Measurements from ENCODE around the gene DICER1. TPM values are rescaled to one million over a fixed set of nuclear protein-coding genes. Genes with fewer than 3 reads are reported as not detected.

Gene DICER1
- total RNA-seq, 2 donors from 2014 or later, result 47.7 to 85.0 TPM

DNA sequence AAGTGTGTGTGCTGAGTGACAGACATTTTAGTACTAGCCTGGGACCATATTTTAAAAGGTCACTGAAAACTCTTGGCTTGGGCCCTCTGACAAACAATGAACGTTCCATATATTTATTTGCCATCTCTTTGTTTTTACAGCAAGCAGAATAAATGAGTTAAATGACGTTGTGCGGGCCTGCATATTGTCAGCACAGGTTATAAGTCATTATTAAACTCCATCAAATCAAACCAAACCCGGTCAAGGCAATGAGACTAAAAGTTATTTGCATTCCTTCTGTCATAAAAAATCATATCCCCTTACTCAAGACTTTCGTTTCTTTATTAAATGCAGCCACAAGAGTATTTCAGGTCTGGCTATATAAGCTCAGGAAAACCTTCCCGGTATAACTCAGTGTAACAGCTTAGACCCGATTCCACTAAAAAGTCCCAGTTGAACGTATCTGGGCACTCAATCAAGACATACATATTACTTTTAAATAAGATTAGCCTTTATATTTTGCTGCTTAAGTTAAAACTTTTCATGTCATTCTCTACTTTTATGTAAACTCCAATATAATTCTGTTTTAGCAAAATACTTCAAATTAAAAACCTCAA lies 84.9 kb downstream of the DICER1 start:
- H3K27me3 ChIP-seq, result no peaks in the 10 kb centered on the region
- no peak for ATAC-seq
- 63 to 64% methylated on average over 8 of the region's 8 CpGs for WGBS, 2 donors
- no peak for DNase-seq
- intact Hi-C loops (cut with DNase I), result no loop called here
- H3K27ac ChIP-seq, result no peak overlapping the region
- H3K36me3 ChIP-seq (replicated peaks in 1 of 2; ENCODE audit: insufficient read depth in 1 of 2, low read depth in 2 of 2), result no peaks in the 10 kb centered on the region
- H3K4me1 ChIP-seq, result no peaks in the 10 kb centered on the region
- TF ChIP-seq, protein P1, sequence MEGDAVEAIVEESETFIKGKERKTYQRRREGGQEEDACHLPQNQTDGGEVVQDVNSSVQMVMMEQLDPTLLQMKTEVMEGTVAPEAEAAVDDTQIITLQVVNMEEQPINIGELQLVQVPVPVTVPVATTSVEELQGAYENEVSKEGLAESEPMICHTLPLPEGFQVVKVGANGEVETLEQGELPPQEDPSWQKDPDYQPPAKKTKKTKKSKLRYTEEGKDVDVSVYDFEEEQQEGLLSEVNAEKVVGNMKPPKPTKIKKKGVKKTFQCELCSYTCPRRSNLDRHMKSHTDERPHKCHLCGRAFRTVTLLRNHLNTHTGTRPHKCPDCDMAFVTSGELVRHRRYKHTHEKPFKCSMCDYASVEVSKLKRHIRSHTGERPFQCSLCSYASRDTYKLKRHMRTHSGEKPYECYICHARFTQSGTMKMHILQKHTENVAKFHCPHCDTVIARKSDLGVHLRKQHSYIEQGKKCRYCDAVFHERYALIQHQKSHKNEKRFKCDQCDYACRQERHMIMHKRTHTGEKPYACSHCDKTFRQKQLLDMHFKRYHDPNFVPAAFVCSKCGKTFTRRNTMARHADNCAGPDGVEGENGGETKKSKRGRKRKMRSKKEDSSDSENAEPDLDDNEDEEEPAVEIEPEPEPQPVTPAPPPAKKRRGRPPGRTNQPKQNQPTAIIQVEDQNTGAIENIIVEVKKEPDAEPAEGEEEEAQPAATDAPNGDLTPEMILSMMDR (IDR thresholded peaks at IDR 0.05), result no peak
- TF ChIP-seq POLR2A (IDR thresholded peaks at IDR 0.05), result no peak
- no peak overlapping the region for H3K4me3 ChIP-seq
- no peaks in the 10 kb centered on the region for H3K9me3 ChIP-seq

DNA sequence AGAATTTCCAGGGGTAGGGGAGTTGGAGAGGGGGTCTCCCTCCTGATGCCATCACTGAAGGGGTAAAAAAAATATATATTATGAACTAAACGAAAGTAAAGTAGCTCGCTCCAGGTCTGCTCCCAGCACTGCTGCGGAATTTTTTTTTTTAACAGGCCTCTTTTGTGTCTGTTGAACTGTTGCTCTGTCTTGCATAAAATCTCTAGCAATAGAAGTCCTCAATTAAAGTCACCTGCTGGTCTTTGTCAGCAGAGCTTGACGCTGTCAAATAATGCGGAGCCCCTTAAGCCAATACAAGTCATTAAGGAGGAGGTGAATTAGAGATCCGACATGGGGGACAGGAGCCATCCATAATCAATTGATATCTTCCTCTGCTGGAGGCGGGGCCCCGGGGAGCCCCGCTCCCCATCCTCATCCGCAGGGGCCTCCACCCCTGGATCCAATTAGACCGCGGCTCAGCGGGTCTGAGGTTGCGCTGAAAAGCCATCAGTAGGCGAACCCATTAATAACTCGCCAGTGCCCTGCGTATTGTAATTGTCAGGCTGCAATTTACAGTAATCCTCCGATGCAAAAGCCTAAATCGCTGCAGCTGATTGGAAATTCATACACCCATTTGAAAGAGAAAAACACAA lies 85.6 kb downstream of the DICER1 start:
- Histone ChIP-seq H3K36me3 (replicated peaks in 1 of 2; ENCODE audit: insufficient read depth in 1 of 2, low read depth in 2 of 2) (no peaks in the 10 kb centered on the region), H3K27me3 (no peaks in the 10 kb centered on the region), H3K4me3 (no peak overlapping the region), H3K27ac (no peak overlapping the region), H3K4me1 (no peaks in the 10 kb centered on the region), H3K9me3 (no peaks in the 10 kb centered on the region)
- intact Hi-C loops (cut with DNase I), result no loop called here
- TF ChIP-seq, protein P1 (IDR thresholded peaks at IDR 0.05), result no peak
- no peak for TF ChIP-seq POLR2A (IDR thresholded peaks at IDR 0.05)
- ATAC-seq (no peak), DNase-seq (no peak)
- WGBS, 2 donors, result 80 to 82% methylated on average over 19 of the region's 19 CpGs

DNA sequence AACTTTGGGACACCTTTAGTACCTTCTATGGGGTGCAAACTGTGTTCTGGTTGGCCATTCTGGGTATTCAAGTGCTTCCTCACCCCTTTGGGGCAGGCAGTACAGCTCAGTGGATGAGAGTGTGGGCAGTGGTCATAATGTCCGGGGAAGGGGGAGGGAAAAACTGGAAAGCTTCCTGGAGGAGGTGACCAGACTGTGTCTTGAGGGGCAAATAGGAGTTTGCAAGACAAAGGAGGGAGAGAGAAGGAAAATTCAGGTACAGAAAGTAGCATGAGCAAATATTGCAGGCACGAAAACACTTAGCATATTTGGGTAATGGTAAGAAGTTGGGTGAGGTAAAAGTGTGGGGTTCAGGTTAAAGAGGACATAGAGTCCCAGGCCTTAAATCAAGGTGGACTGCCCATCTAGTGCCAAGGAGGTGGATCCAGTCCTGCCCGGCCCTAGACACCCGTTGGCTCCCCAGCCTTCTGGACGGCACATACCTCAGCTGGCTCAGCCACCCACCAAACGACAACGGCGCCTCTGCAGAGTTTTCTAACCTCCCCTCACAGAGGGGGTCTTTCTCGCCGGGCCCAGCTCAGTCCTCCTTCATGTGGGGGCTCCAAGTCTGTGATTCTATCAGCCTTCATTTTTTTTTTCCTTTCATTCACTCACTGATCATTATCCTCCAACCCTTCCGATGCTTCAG lies 86.4 kb downstream of the DICER1 start:
- H3K36me3 ChIP-seq (replicated peaks in 1 of 2; ENCODE audit: insufficient read depth in 1 of 2, low read depth in 2 of 2), result no peaks in the 10 kb centered on the region
- WGBS, 2 donors, result 71 to 78% methylated on average over 11 of the region's 11 CpGs
- H3K4me1 ChIP-seq, result no peaks in the 10 kb centered on the region

DNA sequence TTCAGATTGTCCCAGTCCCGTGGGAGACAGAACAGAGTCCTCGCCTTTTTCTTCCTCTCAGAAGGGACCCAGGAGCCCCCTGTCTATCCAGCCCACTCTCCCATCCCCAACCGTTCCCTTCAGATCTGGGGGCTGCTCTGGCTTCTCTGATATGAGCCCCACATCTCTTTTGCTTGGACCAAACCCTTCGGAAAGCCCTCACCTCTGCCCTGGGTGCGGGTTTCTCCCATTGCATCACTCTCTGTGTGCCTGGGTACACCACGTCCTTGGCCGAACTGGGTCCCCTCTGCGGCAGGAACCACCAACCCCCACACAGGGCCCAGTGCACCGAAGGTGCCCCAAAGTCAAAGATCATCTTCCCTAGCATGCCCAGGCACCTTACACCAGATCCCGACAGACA lies 87.8 kb downstream of the DICER1 start:
- WGBS, 2 donors, result 83 to 85% methylated on average over 10 of the region's 10 CpGs
- no peak for ATAC-seq
- intact Hi-C loops (cut with DNase I), result no loop called here
- DNase-seq, result no peak
- Histone ChIP-seq H3K36me3 (replicated peaks in 1 of 2; ENCODE audit: insufficient read depth in 1 of 2, low read depth in 2 of 2) (no peaks in the 10 kb centered on the region), H3K27me3 (no peaks in the 10 kb centered on the region), H3K4me3 (no peak overlapping the region), H3K27ac (no peak overlapping the region), H3K4me1 (no peaks in the 10 kb centered on the region), H3K9me3 (no peaks in the 10 kb centered on the region)
- TF ChIP-seq, protein P1 (IDR thresholded peaks at IDR 0.05), result no peak
- TF ChIP-seq POLR2A (IDR thresholded peaks at IDR 0.05), result no peak

More for the DNA sequence above, 86.4 kb downstream of the DICER1 start:
- Histone ChIP-seq H3K27me3 (no peaks in the 10 kb centered on the region), H3K27ac (no peak overlapping the region), H3K4me3 (no peak overlapping the region), H3K9me3 (no peaks in the 10 kb centered on the region)
- DNase-seq (no peak), ATAC-seq (no peak)
- TF ChIP-seq, protein P1 (IDR thresholded peaks at IDR 0.05), result no peak
- TF ChIP-seq POLR2A (IDR thresholded peaks at IDR 0.05), result no peak
- intact Hi-C loops (cut with DNase I), result no loop called here
